OCI-LY1 (cell line): ENCODE measurements around the gene MX2.

Source experiments
- CTCF ChIP-seq: fragments of 200-600 bp; sonication (generic), shearing (Covaris generic); IDR thresholded peaks from 2 replicates; pipeline ENCODE4 v1.5.1; 2017; ENCODE audit warnings: mild to moderate bottlenecking, antibody characterized with exemption, low read length, moderate library complexity, mixed read lengths
- EZH2 ChIP-seq: fragments of 200-600 bp; sonication (generic), shearing (Covaris generic); IDR thresholded peaks from 2 replicates; pipeline ENCODE4 v1.8.0; 2017; ENCODE audit warnings: borderline replicate concordance, mixed run types, mild to moderate bottlenecking, antibody characterized with exemption, low read length, moderate library complexity, mixed read lengths

- TF ChIP-seq CTCF (no peak), EZH2 (no peak)
These were observed 19.9 kb downstream of the MX2 start for GRCh38 chr21:41381731-41382130.
